NCI-H526 treated with DMSO at 0.1 percent for 48 hours (cell line): ENCODE results near the gene NEUROD2.

Experiments
- DNase-seq: peaks from one replicate; lab custom pipeline; 2025; lab: John Stamatoyannopoulos, UW

The NEUROD2 gene

DNA sequence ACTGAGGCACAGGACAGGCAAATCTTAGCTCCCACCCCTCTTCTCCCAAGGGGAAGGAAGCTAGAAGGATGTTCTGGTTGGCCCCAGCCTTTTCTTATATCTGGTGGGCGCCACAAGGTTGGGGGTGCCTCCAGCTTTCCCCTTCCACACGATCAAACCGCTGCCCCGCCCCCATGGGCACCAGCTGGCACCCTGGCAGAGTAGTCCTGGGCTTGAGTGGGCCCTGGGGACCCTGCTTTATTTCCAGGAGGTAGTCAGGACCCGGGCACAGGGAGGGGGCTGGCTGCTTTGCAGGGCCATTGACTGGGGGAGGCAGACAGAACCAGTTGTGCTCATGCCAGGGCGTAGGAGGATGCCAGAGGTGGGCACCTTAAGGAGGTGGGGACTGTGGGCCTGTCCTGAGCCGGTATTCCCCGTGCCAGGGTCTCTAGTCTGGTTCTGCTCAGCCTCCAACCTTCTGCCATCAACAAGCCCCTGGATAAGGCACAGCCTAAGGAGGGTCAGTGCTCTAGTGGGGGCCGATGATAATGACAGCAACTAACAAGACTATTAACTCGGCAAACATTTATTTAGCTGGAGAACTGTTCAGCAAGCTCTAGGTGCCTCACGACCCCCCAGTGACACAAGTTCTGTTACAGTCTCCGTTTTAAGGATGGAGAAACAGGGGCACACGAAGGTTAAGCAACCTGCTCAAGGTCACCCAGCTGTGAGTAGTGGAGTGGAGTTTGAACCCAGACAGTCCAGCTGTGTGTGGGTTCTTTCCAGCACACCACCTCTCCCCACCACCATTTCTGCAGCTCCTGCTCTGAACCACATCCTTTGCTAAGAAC lies 11.5 kb upstream of the NEUROD2 start:
- DNase-seq = no peak

- no peak for DNase-seq
These were observed 10.7 kb upstream of the NEUROD2 start for GRCh38 chr17:39618246-39618913.

GRCh38 chr17:39617446-39618245 lies 9.9 kb upstream of the NEUROD2 start:
- peak; percentile 72 for DNase-seq

GRCh38 chr17:39617100-39617445 lies 9.4 kb upstream of the NEUROD2 start:
- DNase-seq = no peak

- no peak for DNase-seq
These were observed 7.7 kb upstream of the NEUROD2 start for GRCh38 chr17:39615434-39615833.

GRCh38 chr17:39614545-39615157 lies 6.9 kb upstream of the NEUROD2 start:
- no peak for DNase-seq

GRCh38 chr17:39612935-39613464 lies 5.3 kb upstream of the NEUROD2 start:
- DNase-seq = no peak

- DNase-seq = no peak
These were observed 4.7 kb upstream of the NEUROD2 start for GRCh38 chr17:39612291-39612894.

DNA sequence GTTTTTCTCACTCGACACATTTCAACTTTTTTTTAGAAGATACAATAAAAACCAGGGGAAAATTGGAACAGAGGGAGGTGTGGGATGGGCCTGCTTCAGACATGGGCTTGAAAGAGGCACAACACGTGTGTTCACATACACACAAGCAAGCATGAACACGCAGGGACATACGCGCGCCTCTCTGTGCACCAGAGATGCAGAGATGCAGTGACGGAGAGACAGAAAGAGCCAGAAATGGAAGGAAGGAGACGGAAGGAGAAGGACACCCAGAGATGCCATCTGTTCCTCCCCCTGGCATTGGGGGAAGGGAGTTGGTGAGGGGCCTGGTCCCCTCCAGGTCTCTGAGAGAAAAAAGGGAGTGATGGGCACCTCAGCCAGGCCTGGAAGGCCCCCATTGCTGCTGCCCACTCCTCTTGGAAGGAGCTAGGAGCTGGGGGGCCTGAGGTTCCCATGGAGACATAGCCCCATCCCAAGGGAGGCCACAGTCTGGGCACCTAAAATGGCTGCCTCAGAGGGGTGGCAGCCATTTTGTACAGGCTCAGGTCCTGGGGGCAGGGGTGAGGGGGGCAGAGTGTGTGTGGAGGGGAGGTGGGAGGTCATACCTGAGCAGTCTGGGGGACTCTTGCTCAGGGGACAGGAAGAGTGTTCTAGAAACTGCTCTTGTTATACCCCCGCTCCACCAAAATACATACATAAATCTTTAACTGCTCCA lies 3.8 kb upstream of the NEUROD2 start:
- DNase-seq = no peak

GRCh38 chr17:39609416-39610025 lies 1.8 kb upstream of the NEUROD2 start:
- no peak for DNase-seq

DNA sequence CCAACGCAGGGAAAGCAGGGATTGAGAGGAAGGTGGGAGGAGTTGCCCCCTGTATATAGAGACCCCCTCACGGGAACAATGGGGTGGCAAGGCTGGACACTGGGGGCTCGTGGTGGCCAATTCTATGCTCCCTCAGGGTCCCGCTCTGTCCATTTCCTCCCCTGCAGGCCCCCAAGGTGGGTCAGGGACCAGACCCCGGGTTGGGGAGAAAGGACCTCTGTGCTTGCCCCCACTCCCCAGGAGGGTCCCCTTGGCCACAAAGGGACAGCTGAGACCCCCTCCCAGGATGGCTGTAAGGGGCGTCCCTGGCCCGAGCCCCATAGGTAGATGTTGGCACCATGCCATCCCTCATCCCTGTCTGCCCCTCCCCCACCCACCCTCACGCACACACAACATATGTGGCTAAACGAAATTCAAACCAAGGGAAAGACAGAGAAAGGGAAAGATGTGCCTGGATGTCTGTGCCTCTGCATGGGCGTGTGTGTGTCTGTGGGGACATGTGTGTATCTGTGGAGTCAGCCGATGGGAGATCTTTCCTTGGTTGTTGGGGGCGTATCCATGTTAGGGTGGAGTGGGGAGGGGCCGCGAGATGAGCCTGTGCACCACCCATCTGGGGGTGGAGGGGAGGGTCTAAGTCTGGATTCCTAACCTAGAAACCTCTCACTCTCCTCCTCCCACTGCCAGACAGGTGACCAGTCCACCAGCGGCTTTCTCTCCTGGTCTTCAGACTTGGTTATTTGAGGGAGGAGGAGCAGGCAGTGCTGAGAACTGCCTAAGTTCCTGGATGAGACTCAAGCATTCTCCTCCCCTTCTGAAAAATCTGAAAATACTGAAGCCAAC lies 642 bp upstream of the NEUROD2 start:
- no peak for DNase-seq

GRCh38 chr17:39607057-39607850 lies 466 bp downstream of the NEUROD2 start:
- no peak for DNase-seq

- DNase-seq = no peak
These were observed 1.2 kb downstream of the NEUROD2 start for GRCh38 chr17:39606434-39607056.

DNA sequence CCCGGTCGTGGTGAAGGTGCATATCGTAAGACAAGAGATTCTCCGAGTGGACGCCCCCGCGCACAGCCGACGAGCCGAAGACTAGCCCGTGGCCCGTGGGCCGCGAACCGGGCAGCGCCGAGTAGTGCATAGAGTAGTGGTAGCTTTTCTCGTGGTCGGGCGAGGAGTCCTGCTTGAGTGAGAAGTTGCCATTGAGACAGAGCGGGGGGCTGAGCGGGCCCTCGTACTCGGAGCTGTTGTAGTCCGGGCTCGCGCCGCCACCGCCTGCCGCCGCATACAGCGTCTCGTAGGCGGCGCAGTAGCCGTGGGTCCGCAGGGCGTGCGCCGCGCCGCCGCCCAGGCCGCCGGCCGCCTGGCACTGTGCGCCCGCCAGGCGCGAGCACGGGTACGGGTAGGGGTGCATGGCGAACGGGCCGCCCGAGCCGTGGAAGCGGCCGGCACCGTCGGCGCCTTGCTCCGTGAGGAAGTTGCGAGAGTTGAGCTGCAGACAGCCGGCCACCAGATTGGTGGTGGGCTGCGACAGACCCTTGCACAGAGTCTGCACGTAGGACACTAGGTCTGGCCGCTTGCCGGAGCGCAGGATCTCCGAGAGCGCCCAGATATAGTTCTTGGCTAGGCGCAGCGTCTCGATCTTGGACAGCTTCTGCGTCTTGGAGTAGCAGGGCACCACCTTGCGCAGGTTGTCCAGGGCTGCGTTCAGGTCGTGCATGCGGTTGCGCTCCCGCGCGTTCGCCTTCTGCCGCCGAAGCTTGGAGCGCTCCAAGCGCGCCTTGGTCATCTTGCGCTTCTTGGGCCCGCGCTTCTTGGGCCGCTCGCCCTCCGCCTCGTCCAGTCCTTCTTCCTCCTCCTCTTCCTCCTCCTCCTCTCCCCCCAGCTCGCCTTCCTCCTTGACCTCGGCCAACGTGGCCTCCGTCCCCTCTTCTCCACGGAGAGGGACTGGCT lies 2.0 kb downstream of the NEUROD2 start:
- no peak for DNase-seq

- no peak for DNase-seq
These were observed 2.7 kb downstream of the NEUROD2 start for GRCh38 chr17:39604911-39605491.

DNA sequence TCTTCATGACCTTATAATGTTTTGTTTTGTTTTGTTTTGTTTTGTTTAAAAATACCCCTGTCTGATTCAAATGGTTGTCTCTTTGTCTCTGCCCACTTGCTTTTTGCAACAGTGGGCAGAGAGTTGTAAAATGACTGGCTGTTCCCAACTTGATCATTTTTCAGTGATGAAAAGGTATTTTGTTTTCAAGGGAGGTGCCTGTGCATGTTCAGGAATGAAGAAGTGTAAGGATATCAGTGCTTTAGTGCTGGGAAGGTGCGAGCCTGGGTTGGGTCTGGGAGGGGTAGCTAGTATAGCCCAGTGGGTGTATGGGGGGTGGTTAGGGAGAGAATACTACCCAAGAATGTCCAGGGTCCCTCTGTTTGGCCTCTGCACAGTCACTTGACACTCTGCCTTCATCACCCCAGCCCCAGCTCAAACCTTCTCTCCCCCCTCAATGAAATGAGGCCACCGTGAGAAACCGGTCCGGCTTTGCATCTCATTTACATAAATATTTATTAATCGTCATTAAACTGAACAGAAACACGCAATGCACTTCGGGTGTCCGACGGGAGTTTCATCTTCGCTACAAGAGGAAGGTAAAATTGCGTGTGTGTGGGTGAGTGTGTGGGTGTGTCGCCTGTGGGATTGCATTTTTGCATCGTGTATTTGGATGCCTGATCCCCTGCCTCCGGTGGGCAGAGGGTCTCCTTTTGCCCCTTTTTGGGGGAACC lies 4.3 kb downstream of the NEUROD2 start:
- DNase-seq = peak; percentile 15
